Bronchial epithelial cell (primary cell): Measurements from ENCODE around the gene PKNOX2. TPM values are rescaled to one million over a fixed set of nuclear protein-coding genes. Genes with fewer than 3 reads are reported as not detected.
A peak's percentile ranks its signal among the peaks of the same experiment; 100 is the strongest.

Source experiments
- DNase-seq: peaks from one replicate; pipeline ENCODE4 v3.0.0-alpha.2; 2010; ENCODE audit warnings: low read depth
- FAIRE-seq: peaks from 2 replicates; lab custom pipeline; 2011; peaks lifted over from hg19 to GRCh38; lab: Jason Lieb, UNC
- H3K27me3 ChIP-seq: 2 replicates; pipeline ENCODE4 v1.5.1; 2011; ENCODE audit warnings: low read length; ENCODE audit not compliant: control insufficient read depth, insufficient read depth
- H3K36me3 ChIP-seq: 2 replicates; pipeline ENCODE4 v1.5.1; 2011; ENCODE audit warnings: low read length; ENCODE audit not compliant: control insufficient read depth, insufficient read depth
- H3K4me3 ChIP-seq: 2 replicates; pipeline ENCODE4 v1.5.1; 2011; ENCODE audit warnings: mild to moderate bottlenecking, low read depth, low read length, control low read depth
- total RNA-seq: library from RNA; depleted of rRNA; stranded (reverse); fragments of >200 nt; gene quantifications from 2 replicates; pipeline ENCODE4 v1.2.1, GENCODE V29; 2014
- TF ChIP-seq, protein P1 (sequence below): IDR thresholded peaks from 2 replicates; pipeline ENCODE4 v1.5.1; 2011; ENCODE audit warnings: mild to moderate bottlenecking, moderate library complexity, low read length, control low read depth, inconsistent platforms; ENCODE audit not compliant: insufficient read depth, severe bottlenecking

Gene PKNOX2
- total RNA-seq, 1 donor from 2014 or later: not detected

GRCh38 chr11:125171974-125172373 is 7.4 kb downstream of the PKNOX2 start:
- FAIRE-seq (peak; percentile 47), DNase-seq (no peak)
- Histone ChIP-seq H3K36me3 (no peaks in the 10 kb centered on the region), H3K27me3 (peaks cover 7% of the 10 kb centered on the region), H3K4me3 (no peak overlapping the region)
- TF ChIP-seq, protein P1, sequence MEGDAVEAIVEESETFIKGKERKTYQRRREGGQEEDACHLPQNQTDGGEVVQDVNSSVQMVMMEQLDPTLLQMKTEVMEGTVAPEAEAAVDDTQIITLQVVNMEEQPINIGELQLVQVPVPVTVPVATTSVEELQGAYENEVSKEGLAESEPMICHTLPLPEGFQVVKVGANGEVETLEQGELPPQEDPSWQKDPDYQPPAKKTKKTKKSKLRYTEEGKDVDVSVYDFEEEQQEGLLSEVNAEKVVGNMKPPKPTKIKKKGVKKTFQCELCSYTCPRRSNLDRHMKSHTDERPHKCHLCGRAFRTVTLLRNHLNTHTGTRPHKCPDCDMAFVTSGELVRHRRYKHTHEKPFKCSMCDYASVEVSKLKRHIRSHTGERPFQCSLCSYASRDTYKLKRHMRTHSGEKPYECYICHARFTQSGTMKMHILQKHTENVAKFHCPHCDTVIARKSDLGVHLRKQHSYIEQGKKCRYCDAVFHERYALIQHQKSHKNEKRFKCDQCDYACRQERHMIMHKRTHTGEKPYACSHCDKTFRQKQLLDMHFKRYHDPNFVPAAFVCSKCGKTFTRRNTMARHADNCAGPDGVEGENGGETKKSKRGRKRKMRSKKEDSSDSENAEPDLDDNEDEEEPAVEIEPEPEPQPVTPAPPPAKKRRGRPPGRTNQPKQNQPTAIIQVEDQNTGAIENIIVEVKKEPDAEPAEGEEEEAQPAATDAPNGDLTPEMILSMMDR: no peak

- Histone ChIP-seq H3K4me3 (no peak overlapping the region), H3K27me3 (peaks cover 7% of the 10 kb centered on the region), H3K36me3 (no peaks in the 10 kb centered on the region)
- no peak for DNase-seq
- FAIRE-seq: no peak
- TF ChIP-seq, protein P1: no peak
Measured at GRCh38 chr11:125173027-125173426, 8.5 kb downstream of the PKNOX2 start.

GRCh38 chr11:125173556-125173955 is 9.0 kb downstream of the PKNOX2 start:
- TF ChIP-seq, protein P1: no peak
- FAIRE-seq (no peak), DNase-seq (no peak)
- Histone ChIP-seq H3K27me3 (peaks cover 7% of the 10 kb centered on the region), H3K36me3 (no peaks in the 10 kb centered on the region), H3K4me3 (no peak overlapping the region)

- TF ChIP-seq, protein P1: no peak
- FAIRE-seq (no peak), DNase-seq (no peak)
- Histone ChIP-seq H3K4me3 (no peak overlapping the region), H3K27me3 (peaks cover 7% of the 10 kb centered on the region), H3K36me3 (no peaks in the 10 kb centered on the region)
Measured at GRCh38 chr11:125174057-125174456, 9.5 kb downstream of the PKNOX2 start.

DNA sequence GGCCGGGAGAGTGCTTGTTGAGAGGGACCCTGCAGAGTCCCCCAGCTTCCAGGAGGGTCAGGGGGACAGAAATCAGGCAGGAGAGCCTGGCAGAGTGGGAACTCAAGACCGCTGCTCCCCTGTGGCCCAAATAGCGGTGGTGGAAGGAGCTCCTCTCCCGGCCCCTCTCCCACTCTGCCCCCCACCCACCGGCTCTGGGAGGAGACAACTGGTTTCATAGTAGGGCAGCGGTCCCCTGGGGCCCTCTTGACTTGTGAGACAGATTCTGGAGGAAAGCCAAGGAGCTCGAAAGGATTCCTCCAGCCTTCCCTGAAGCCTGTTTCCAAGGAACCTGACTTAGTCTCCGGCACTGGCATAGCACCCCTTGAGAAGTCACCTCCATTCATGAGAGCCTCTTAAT is 10.1 kb downstream of the PKNOX2 start:
- no peaks in the 10 kb centered on the region for H3K36me3 ChIP-seq
- no peak overlapping the region for H3K4me3 ChIP-seq
- DNase-seq (no peak), FAIRE-seq (no peak)
- TF ChIP-seq, protein P1: no peak
- peaks cover 7% of the 10 kb centered on the region for H3K27me3 ChIP-seq

GRCh38 chr11:125175166-125175565 is 10.6 kb downstream of the PKNOX2 start:
- DNase-seq (no peak), FAIRE-seq (no peak)
- TF ChIP-seq, protein P1: no peak

More at GRCh38 chr11:125175166-125175565, 10.6 kb downstream of the PKNOX2 start:
- no peaks in the 10 kb centered on the region for H3K36me3 ChIP-seq
- H3K27me3 ChIP-seq: peaks cover 7% of the 10 kb centered on the region
- no peak overlapping the region for H3K4me3 ChIP-seq
